ENCODE results near the gene P3H2. TPM values are rescaled to one million over a fixed set of nuclear protein-coding genes. Genes with fewer than 3 reads are reported as not detected.

P3H2 gene
- total RNA-seq, 4 donors from 2014 or later, result 4.2 to 20.2 (median 5.7) TPM

DNA sequence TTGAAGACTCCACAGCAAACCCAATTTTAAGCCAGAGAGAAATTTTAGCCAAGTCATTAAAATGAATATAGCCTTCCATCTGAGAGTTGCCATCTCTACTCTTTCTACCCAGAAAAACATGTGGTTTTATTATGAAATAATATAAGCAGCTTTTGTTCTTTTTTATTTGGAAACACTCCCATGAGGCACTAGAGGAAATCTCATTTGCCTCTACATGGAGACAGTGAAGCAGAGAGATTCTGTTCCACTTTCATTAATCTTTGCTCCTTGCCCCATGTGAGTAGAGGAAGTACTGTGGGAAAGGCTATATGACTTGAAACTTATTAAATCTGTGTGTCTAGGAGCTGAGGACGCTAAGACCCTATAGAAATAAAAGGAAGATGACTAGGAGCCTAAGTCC lies 111.1 kb downstream of the P3H2 start:
- no peak for DNase-seq
- no peak overlapping the region for H3K27ac ChIP-seq
- no peak overlapping the region for H3K4me3 ChIP-seq (replicated peaks in 1 of 3)
- intact Hi-C loops (cut with DNase I), result no loop called here
- 66 to 73% methylated on average over 1 of the region's 1 CpG for WGBS, 2 donors
- H3K36me3 ChIP-seq, result no peaks in the 10 kb centered on the region
- no peaks in the 10 kb centered on the region for H3K4me1 ChIP-seq
- no peaks in the 10 kb centered on the region for H3K9me3 ChIP-seq
- H3K27me3 ChIP-seq, result no peaks in the 10 kb centered on the region
- TF ChIP-seq POLR2A (IDR thresholded peaks at IDR 0.05), result no peak
- TF ChIP-seq, protein P1, sequence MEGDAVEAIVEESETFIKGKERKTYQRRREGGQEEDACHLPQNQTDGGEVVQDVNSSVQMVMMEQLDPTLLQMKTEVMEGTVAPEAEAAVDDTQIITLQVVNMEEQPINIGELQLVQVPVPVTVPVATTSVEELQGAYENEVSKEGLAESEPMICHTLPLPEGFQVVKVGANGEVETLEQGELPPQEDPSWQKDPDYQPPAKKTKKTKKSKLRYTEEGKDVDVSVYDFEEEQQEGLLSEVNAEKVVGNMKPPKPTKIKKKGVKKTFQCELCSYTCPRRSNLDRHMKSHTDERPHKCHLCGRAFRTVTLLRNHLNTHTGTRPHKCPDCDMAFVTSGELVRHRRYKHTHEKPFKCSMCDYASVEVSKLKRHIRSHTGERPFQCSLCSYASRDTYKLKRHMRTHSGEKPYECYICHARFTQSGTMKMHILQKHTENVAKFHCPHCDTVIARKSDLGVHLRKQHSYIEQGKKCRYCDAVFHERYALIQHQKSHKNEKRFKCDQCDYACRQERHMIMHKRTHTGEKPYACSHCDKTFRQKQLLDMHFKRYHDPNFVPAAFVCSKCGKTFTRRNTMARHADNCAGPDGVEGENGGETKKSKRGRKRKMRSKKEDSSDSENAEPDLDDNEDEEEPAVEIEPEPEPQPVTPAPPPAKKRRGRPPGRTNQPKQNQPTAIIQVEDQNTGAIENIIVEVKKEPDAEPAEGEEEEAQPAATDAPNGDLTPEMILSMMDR (IDR thresholded peaks at IDR 0.05), result no peak

DNA sequence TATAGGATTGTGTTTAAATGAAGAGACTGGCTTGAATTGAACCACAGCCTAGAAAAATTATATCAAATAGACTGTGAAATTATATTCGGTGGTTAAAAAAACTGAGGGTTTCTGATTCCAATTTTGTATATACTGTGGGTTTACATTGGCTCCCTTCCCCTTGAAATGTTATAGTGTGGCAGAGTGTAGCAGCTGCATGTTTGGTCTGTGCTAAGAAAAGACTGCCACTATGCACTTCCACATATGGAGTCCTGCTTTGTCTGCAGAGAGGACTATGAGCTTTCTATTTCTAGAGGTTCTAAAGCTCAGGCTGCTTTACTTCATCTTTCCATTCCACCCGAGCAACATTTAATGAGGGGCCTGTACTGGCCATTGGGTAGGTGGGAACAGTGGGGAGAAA lies 112.3 kb downstream of the P3H2 start:
- no peaks in the 10 kb centered on the region for H3K4me1 ChIP-seq
- no peak overlapping the region for H3K4me3 ChIP-seq (replicated peaks in 1 of 3)
- no peaks in the 10 kb centered on the region for H3K9me3 ChIP-seq
- TF ChIP-seq, protein P1 (IDR thresholded peaks at IDR 0.05), result no peak
- no peak for TF ChIP-seq POLR2A (IDR thresholded peaks at IDR 0.05)
- no peaks in the 10 kb centered on the region for H3K27me3 ChIP-seq
- WGBS, 2 donors, result 48 to 62% methylated on average over 2 of the region's 2 CpGs
- H3K36me3 ChIP-seq, result no peaks in the 10 kb centered on the region
- intact Hi-C loops (cut with DNase I), result no loop called here
- DNase-seq, result no peak
- no peak overlapping the region for H3K27ac ChIP-seq

DNA sequence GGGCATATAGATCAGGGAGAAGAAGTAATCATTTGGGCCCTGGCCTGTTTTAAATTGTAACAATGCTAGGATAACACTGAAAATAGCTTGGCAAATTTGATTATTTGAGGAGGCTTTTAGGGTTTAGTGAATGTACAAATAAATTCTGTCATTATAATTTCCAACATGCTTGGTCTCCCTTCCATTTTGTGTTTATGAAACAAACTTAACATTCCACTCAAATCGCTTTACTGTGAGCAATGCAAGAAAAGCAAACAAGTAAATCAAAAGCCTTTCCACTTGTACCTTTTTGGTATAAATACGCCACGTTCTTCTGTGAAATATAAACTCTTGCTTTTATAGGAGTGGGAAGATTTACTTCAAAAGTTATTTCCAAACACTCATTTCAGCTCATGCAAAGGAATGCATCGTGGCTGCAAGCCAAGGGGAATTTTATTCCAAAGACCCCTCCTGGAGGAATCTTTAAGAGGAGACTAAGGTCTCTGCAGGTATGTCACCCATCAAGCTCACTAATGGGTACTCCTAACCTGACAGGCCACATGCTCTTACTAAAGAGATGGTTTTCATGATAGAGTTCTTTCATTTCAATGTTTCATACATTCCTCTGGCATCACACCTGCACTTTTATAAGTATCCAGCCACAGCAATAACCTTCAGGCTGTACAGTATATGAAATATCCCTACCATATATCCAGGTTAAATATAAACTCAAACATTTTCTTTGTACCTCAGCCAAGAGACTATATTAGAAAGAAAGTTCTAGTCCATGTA lies 115.2 kb downstream of the P3H2 start:
- TF ChIP-seq, protein P1 (IDR thresholded peaks at IDR 0.05), result no peak
- DNase-seq, result no peak
- H3K9me3 ChIP-seq, result no peaks in the 10 kb centered on the region
- no peaks in the 10 kb centered on the region for H3K4me1 ChIP-seq
- H3K4me3 ChIP-seq (replicated peaks in 1 of 3), result no peak overlapping the region
- no peaks in the 10 kb centered on the region for H3K27me3 ChIP-seq
- intact Hi-C loops (cut with DNase I), result no loop called here
- H3K27ac ChIP-seq, result no peak overlapping the region
- 63 to 67% methylated on average over 4 of the region's 4 CpGs for WGBS, 2 donors
- no peaks in the 10 kb centered on the region for H3K36me3 ChIP-seq

DNA sequence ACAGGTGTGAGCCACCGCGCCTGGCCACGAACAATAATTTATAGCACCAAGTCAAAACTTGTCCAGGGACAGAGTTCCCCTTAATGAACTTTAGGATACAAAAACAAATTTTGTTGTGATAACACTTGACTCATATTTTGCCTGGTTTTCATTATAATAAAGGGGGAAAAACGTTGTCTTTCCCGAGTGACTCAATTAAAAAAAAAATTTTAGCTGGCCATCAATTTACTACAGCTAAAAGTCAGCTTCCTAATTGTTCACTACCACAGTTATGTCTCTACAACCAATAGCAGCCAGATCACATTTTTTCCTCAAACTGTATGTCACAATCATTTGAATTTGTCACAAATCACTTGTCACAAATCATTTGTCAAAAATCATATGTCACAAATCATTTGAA lies 116.0 kb downstream of the P3H2 start:
- no peaks in the 10 kb centered on the region for H3K36me3 ChIP-seq
- intact Hi-C loops (cut with DNase I), result no loop called here
- DNase-seq, result no peak
- H3K27me3 ChIP-seq, result no peaks in the 10 kb centered on the region
- WGBS, 2 donors, result 81 to 88% methylated on average over 5 of the region's 5 CpGs
- H3K4me3 ChIP-seq (replicated peaks in 1 of 3), result no peak overlapping the region
- no peaks in the 10 kb centered on the region for H3K9me3 ChIP-seq
- H3K27ac ChIP-seq, result no peak overlapping the region
- no peaks in the 10 kb centered on the region for H3K4me1 ChIP-seq
- TF ChIP-seq POLR2A (IDR thresholded peaks at IDR 0.05), result no peak
- TF ChIP-seq, protein P1 (IDR thresholded peaks at IDR 0.05), result no peak

DNA sequence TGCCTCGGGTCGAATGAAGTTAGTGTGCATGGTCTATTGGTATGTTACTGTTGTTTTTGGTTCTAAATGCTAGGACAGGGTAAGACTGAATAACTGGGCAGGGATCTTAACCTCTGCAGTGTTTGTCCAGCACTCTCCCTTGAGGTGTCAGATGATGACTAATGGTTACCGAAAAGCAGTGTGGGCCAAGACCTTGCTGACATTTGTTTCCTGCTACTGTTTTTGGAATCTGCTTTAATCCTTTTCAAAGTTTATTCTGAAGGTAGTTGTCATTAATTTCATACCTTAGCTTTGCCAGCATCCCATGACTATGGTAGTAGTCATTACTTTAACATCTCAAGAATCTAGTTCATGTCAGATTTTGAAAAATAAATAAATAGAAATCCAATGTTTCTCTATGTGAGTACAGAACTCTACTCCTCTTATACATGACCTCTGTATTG lies 117.0 kb downstream of the P3H2 start:
- intact Hi-C loops (cut with DNase I), result no loop called here

More for the DNA sequence above, 117.0 kb downstream of the P3H2 start:
- H3K27ac ChIP-seq, result no peak overlapping the region
- no peaks in the 10 kb centered on the region for H3K36me3 ChIP-seq
- no peak for TF ChIP-seq POLR2A (IDR thresholded peaks at IDR 0.05)
- TF ChIP-seq, protein P1 (IDR thresholded peaks at IDR 0.05), result no peak
- H3K4me1 ChIP-seq, result no peaks in the 10 kb centered on the region
- DNase-seq, result no peak
- no peaks in the 10 kb centered on the region for H3K27me3 ChIP-seq
- no peaks in the 10 kb centered on the region for H3K9me3 ChIP-seq
- no peak overlapping the region for H3K4me3 ChIP-seq (replicated peaks in 1 of 3)
- WGBS, 2 donors, result 36 to 41% methylated on average over 3 of the region's 3 CpGs

All from thyroid gland (tissue), 4 donors.